ENCODE data around the gene GABBR1. TPM values are rescaled to one million over a fixed set of nuclear protein-coding genes. Genes with fewer than 3 reads are reported as not detected.

Gene GABBR1
- polyA plus RNA-seq, 1 donor (not counting 4 experiments of a cell fraction or from before 2014, with no cell fraction given) = 18.9 TPM

GRCh38 chr6:29567991-29568390 lies 65.0 kb downstream of the GABBR1 start:
- H3K36me3 ChIP-seq (ENCODE audit: control insufficient read depth in 2 of 2, extremely low read depth in 1 of 2, insufficient read depth in 2 of 2, low read length in 2 of 2) = no peaks in the 10 kb centered on the region
- no peak overlapping the region for H3K27ac ChIP-seq (ENCODE audit: control insufficient read depth, insufficient read depth, low read length)
- DNase-seq (ENCODE audit: low read depth, low spot score) (no peak), FAIRE-seq (no peak)
- no peaks in the 10 kb centered on the region for H4K20me1 ChIP-seq (ENCODE audit: control insufficient read depth, extremely low read depth, insufficient read depth, low read length)
- H3K9ac ChIP-seq (ENCODE audit: control insufficient read depth, extremely low read depth, insufficient read depth, low read length) = no peak overlapping the region
- H3K79me2 ChIP-seq (ENCODE audit: control insufficient read depth, insufficient read depth, low read length) = no peaks in the 10 kb centered on the region
- TF ChIP-seq, protein P1, sequence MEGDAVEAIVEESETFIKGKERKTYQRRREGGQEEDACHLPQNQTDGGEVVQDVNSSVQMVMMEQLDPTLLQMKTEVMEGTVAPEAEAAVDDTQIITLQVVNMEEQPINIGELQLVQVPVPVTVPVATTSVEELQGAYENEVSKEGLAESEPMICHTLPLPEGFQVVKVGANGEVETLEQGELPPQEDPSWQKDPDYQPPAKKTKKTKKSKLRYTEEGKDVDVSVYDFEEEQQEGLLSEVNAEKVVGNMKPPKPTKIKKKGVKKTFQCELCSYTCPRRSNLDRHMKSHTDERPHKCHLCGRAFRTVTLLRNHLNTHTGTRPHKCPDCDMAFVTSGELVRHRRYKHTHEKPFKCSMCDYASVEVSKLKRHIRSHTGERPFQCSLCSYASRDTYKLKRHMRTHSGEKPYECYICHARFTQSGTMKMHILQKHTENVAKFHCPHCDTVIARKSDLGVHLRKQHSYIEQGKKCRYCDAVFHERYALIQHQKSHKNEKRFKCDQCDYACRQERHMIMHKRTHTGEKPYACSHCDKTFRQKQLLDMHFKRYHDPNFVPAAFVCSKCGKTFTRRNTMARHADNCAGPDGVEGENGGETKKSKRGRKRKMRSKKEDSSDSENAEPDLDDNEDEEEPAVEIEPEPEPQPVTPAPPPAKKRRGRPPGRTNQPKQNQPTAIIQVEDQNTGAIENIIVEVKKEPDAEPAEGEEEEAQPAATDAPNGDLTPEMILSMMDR (optimal IDR thresholded peaks at IDR 0.05 in 1 of 3, IDR thresholded peaks at IDR 0.05 in 1 of 3, conservative IDR thresholded peaks at IDR 0.05 in 1 of 3; ENCODE audit: extremely low read depth in 1 of 3, insufficient read depth in 2 of 3, low read length in 3 of 3) = no peak
- TF ChIP-seq EZH2 (IDR thresholded peaks at IDR 0.05; ENCODE audit: low read length) = no peak
- no peaks in the 10 kb centered on the region for H3K9me3 ChIP-seq (ENCODE audit: control insufficient read depth, low read depth, low read length)
- dilution Hi-C loops (cut with MboI; ENCODE audit: extremely low pct_ligation_motif_present, low sequenced_read_pairs) = no loop called here
- H3K9me1 ChIP-seq (ENCODE audit: control insufficient read depth, extremely low read depth, insufficient read depth, low read length) = no peaks in the 10 kb centered on the region
- no peak overlapping the region for H2AFZ ChIP-seq (ENCODE audit: control insufficient read depth, low read length)
- no peak overlapping the region for H3K4me3 ChIP-seq (ENCODE audit: control insufficient read depth in 2 of 3, extremely low read depth in 1 of 3, insufficient read depth in 2 of 3, low read depth in 1 of 3, low read length in 3 of 3)
- no peak overlapping the region for H3K4me2 ChIP-seq (ENCODE audit: control insufficient read depth, extremely low read depth, insufficient read depth, low read depth, low read length)
- H3K4me1 ChIP-seq (ENCODE audit: control insufficient read depth, extremely low read depth, insufficient read depth, low read length) = no peaks in the 10 kb centered on the region
- H3K27me3 ChIP-seq (ENCODE audit: control insufficient read depth, extremely low read depth, insufficient read depth, low read length) = no peaks in the 10 kb centered on the region

DNA sequence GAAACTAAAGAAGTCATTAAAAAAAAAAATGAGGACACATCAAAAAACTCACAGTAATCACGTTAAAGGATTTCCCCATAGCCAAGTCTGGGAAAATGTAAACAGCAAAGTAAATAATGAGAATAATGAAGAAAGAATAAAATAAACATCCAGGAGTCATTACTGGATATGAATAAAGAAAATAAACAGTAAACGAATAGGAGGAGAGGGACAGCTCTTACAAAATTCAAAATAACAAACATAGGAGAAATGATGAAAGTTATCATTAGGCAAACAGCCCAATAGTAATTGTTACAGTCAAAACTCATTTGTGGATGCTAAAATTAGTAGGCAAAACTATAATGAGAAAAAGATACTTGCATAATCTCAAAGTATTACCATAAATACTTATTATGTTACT lies 65.4 kb downstream of the GABBR1 start:
- Histone ChIP-seq H3K9me3 (ENCODE audit: control insufficient read depth, low read depth, low read length) (no peaks in the 10 kb centered on the region), H3K4me3 (ENCODE audit: control insufficient read depth in 2 of 3, extremely low read depth in 1 of 3, insufficient read depth in 2 of 3, low read depth in 1 of 3, low read length in 3 of 3) (no peak overlapping the region), H3K4me1 (ENCODE audit: control insufficient read depth, extremely low read depth, insufficient read depth, low read length) (no peaks in the 10 kb centered on the region), H3K4me2 (ENCODE audit: control insufficient read depth, extremely low read depth, insufficient read depth, low read depth, low read length) (no peak overlapping the region), H2AFZ (ENCODE audit: control insufficient read depth, low read length) (no peak overlapping the region), H3K27ac (ENCODE audit: control insufficient read depth, insufficient read depth, low read length) (no peak overlapping the region), H3K36me3 (ENCODE audit: control insufficient read depth in 2 of 2, extremely low read depth in 1 of 2, insufficient read depth in 2 of 2, low read length in 2 of 2) (no peaks in the 10 kb centered on the region), H3K79me2 (ENCODE audit: control insufficient read depth, insufficient read depth, low read length) (no peaks in the 10 kb centered on the region), H3K9me1 (ENCODE audit: control insufficient read depth, extremely low read depth, insufficient read depth, low read length) (no peaks in the 10 kb centered on the region), H4K20me1 (ENCODE audit: control insufficient read depth, extremely low read depth, insufficient read depth, low read length) (no peaks in the 10 kb centered on the region), H3K27me3 (ENCODE audit: control insufficient read depth, extremely low read depth, insufficient read depth, low read length) (no peaks in the 10 kb centered on the region), H3K9ac (ENCODE audit: control insufficient read depth, extremely low read depth, insufficient read depth, low read length) (no peak overlapping the region)
- DNase-seq (ENCODE audit: low read depth, low spot score) (no peak), FAIRE-seq (no peak)
- TF ChIP-seq, protein P1 (optimal IDR thresholded peaks at IDR 0.05 in 1 of 3, IDR thresholded peaks at IDR 0.05 in 1 of 3, conservative IDR thresholded peaks at IDR 0.05 in 1 of 3; ENCODE audit: extremely low read depth in 1 of 3, insufficient read depth in 2 of 3, low read length in 3 of 3) = no peak
- no peak for TF ChIP-seq EZH2 (IDR thresholded peaks at IDR 0.05; ENCODE audit: low read length)
- dilution Hi-C loops (cut with MboI; ENCODE audit: extremely low pct_ligation_motif_present, low sequenced_read_pairs) = no loop called here

All from keratinocyte (primary cell).